HEK293 (cell line): ENCODE results near the gene WDR73.

Experiments
- AEBP2 ChIP-seq: fragments of 450-650 bp; formaldehyde crosslinking; IDR thresholded peaks from 2 replicates; pipeline ENCODE4 v1.5.1; 2016; ENCODE audit warnings: missing biosample characterization, missing genetic modification characterization, borderline replicate concordance
- FEZF1 ChIP-seq: fragments of 450-650 bp; formaldehyde crosslinking; IDR thresholded peaks from 2 replicates; pipeline ENCODE4 v1.5.1; 2016; ENCODE audit warnings: missing biosample characterization, missing genetic modification characterization
- PRDM2 ChIP-seq: fragments of 450-650 bp; formaldehyde crosslinking; IDR thresholded peaks from 2 replicates; pipeline ENCODE4 v1.5.1; 2016; ENCODE audit warnings: missing biosample characterization, missing genetic modification characterization, borderline replicate concordance
- RBAK ChIP-seq: fragments of 450-650 bp; formaldehyde crosslinking; IDR thresholded peaks from 2 replicates; pipeline ENCODE4 v1.5.1; 2016; ENCODE audit warnings: missing biosample characterization, missing genetic modification characterization
- SALL2 ChIP-seq: fragments of 450-650 bp; formaldehyde crosslinking; IDR thresholded peaks from 2 replicates; pipeline ENCODE4 v1.5.0; 2017; ENCODE audit warnings: missing biosample characterization, mild to moderate bottlenecking, missing genetic modification characterization, borderline replicate concordance
- SCRT2 ChIP-seq: fragments of 450-650 bp; formaldehyde crosslinking; IDR thresholded peaks from 2 replicates; pipeline ENCODE4 v1.5.1; 2016; ENCODE audit warnings: missing biosample characterization, missing genetic modification characterization
- TSHZ1 ChIP-seq: fragments of 450-650 bp; formaldehyde crosslinking; IDR thresholded peaks from 2 replicates; pipeline ENCODE4 v1.5.1; 2016; ENCODE audit warnings: missing biosample characterization, missing genetic modification characterization, borderline replicate concordance
- ZBTB49 ChIP-seq: fragments of 450-650 bp; formaldehyde crosslinking; IDR thresholded peaks from 2 replicates; pipeline ENCODE4 v1.5.1; 2016; ENCODE audit warnings: missing biosample characterization, missing genetic modification characterization, low read depth
- ZBTB7A ChIP-seq: fragments of 450-650 bp; formaldehyde crosslinking; IDR thresholded peaks from 2 replicates; pipeline ENCODE4 v1.5.1; 2016; ENCODE audit warnings: low read depth, missing biosample characterization, missing genetic modification characterization
- ZNF114 ChIP-seq: fragments of 450-650 bp; formaldehyde crosslinking; IDR thresholded peaks from 2 replicates; pipeline ENCODE4 v1.5.0; 2017; ENCODE audit warnings: missing biosample characterization, missing genetic modification characterization
- ZNF157 ChIP-seq: fragments of 450-650 bp; formaldehyde crosslinking; IDR thresholded peaks from 2 replicates; pipeline ENCODE4 v1.5.1; 2016; ENCODE audit warnings: missing biosample characterization, missing genetic modification characterization
- ZNF18 ChIP-seq: fragments of 450-650 bp; formaldehyde crosslinking; IDR thresholded peaks from 2 replicates; pipeline ENCODE4 v1.5.1; 2016; ENCODE audit warnings: missing biosample characterization, missing genetic modification characterization
- ZNF335 ChIP-seq: fragments of 450-650 bp; formaldehyde crosslinking; conservative IDR thresholded peaks from 2 replicates; pipeline ENCODE4 v1.5.1; 2016; ENCODE audit warnings: missing biosample characterization, missing genetic modification characterization
- ZNF391 ChIP-seq: fragments of 450-650 bp; formaldehyde crosslinking; IDR thresholded peaks from 2 replicates; pipeline ENCODE4 v1.5.1; 2016; ENCODE audit warnings: low read depth, missing biosample characterization, missing genetic modification characterization, borderline replicate concordance
- ZNF692 ChIP-seq: fragments of 450-650 bp; formaldehyde crosslinking; IDR thresholded peaks from 2 replicates; pipeline ENCODE4 v1.5.1; 2016; ENCODE audit warnings: missing biosample characterization, missing genetic modification characterization
- ZNF707 ChIP-seq: fragments of 450-650 bp; formaldehyde crosslinking; IDR thresholded peaks from 2 replicates; pipeline ENCODE4 v1.5.1; 2016; ENCODE audit warnings: missing biosample characterization, missing genetic modification characterization
- ZNF768 ChIP-seq: fragments of 450-650 bp; formaldehyde crosslinking; IDR thresholded peaks from 2 replicates; pipeline ENCODE4 v1.5.1; 2018; ENCODE audit warnings: missing biosample characterization, mild to moderate bottlenecking, missing genetic modification characterization
- ZNF830 ChIP-seq: fragments of 450-650 bp; IDR thresholded peaks from 2 replicates; pipeline ENCODE4 v1.5.0; 2018; ENCODE audit warnings: missing biosample characterization, missing genetic modification characterization, low read depth, mild to moderate bottlenecking, moderate library complexity
- ZSCAN5A ChIP-seq: fragments of 450-650 bp; formaldehyde crosslinking; IDR thresholded peaks from 2 replicates; pipeline ENCODE4 v1.5.1; 2016; ENCODE audit warnings: missing biosample characterization, missing genetic modification characterization

The WDR73 gene

GRCh38 chr15:84600687-84601554 lies 53.2 kb downstream of the WDR73 start, which contains the start of gene ZSCAN2 (continued):
- TF ChIP-seq PRDM2 (tag by site-specific recombination) (no peak), ZNF114 (tag by site-specific recombination) (no peak), ZNF335 (tag by site-specific recombination) (peak; percentile 100), AEBP2 (tag by site-specific recombination) (no peak), RBAK (tag by site-specific recombination) (no peak), ZNF18 (tag by site-specific recombination) (no peak), ZBTB49 (tag by site-specific recombination) (no peak), TSHZ1 (tag by site-specific recombination) (0 out of 2 replicates have a peak, but pooled peaks have one; percentile 7), ZBTB7A (0 out of 2 replicates have a peak, but pooled peaks have one; percentile 32), ZSCAN5A (peak; percentile 66; the same call in 1 of the 2 replicates), ZNF707 (no peak), ZNF692 (tag by site-specific recombination) (peak; percentile 43), ZNF830 (tag by site-specific recombination) (no peak), ZNF391 (tag by site-specific recombination) (no peak), FEZF1 (no peak), SCRT2 (tag by site-specific recombination) (no peak), ZNF768 (tag by site-specific recombination) (no peak), SALL2 (no peak), ZNF157 (tag by site-specific recombination) (no peak)
